GM20000 (cell line): ENCODE data around the gene GRK6.

ENCODE experiments used
- DNase-seq: peaks from one replicate; pipeline ENCODE4 v3.0.0; 2012; ENCODE audit warnings: low spot score
- TF ChIP-seq, protein P1 (sequence below): IDR thresholded peaks from 2 replicates; pipeline ENCODE4 v1.5.1; 2012; ENCODE audit warnings: mild to moderate bottlenecking, control low read depth; ENCODE audit errors: extremely low read depth, missing control alignments

Gene GRK6

GRCh38 chr5:177491983-177492746 is 65.7 kb downstream of the GRK6 start:
- no peak for DNase-seq
- TF ChIP-seq, protein P1, sequence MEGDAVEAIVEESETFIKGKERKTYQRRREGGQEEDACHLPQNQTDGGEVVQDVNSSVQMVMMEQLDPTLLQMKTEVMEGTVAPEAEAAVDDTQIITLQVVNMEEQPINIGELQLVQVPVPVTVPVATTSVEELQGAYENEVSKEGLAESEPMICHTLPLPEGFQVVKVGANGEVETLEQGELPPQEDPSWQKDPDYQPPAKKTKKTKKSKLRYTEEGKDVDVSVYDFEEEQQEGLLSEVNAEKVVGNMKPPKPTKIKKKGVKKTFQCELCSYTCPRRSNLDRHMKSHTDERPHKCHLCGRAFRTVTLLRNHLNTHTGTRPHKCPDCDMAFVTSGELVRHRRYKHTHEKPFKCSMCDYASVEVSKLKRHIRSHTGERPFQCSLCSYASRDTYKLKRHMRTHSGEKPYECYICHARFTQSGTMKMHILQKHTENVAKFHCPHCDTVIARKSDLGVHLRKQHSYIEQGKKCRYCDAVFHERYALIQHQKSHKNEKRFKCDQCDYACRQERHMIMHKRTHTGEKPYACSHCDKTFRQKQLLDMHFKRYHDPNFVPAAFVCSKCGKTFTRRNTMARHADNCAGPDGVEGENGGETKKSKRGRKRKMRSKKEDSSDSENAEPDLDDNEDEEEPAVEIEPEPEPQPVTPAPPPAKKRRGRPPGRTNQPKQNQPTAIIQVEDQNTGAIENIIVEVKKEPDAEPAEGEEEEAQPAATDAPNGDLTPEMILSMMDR = no peak
